Fibroblast of pulmonary artery (primary cell): ENCODE measurements around the gene EEF1AKMT1.

Source experiments
- DNase-seq: peaks from one replicate; pipeline ENCODE4 v3.0.0-alpha.2; 2010; ENCODE audit warnings: low read depth
- H3K4me3 ChIP-seq: replicated peaks from 2 replicates; pipeline ENCODE4 v1.5.1; 2011; ENCODE audit warnings: low read depth, mild to moderate bottlenecking, control low read depth, low read length, moderate library complexity
- CTCF ChIP-seq: IDR thresholded peaks from 2 replicates; pipeline ENCODE4 v1.5.1; 2011; ENCODE audit warnings: mild to moderate bottlenecking, control low read depth, low read length, inconsistent platforms; ENCODE audit errors: missing control alignments

EEF1AKMT1 gene

GRCh38 chr13:20719783-20720182, 54.0 kb downstream of the EEF1AKMT1 start:
- TF ChIP-seq CTCF, result no peak
- no peak overlapping the region for H3K4me3 ChIP-seq
- no peak for DNase-seq

- no peak overlapping the region for H3K4me3 ChIP-seq
- no peak for TF ChIP-seq CTCF
- DNase-seq, result no peak
Observed at GRCh38 chr13:20718958-20719566, 54.7 kb downstream of the EEF1AKMT1 start.

GRCh38 chr13:20717581-20718542, 55.9 kb downstream of the EEF1AKMT1 start:
- no peak overlapping the region for H3K4me3 ChIP-seq
- no peak for DNase-seq
- TF ChIP-seq CTCF, result no peak

GRCh38 chr13:20716951-20717350, 56.8 kb downstream of the EEF1AKMT1 start:
- TF ChIP-seq CTCF, result no peak

GRCh38 chr13:20715330-20715712, 58.4 kb downstream of the EEF1AKMT1 start:
- DNase-seq, result no peak
- H3K4me3 ChIP-seq, result no peak overlapping the region
- no peak for TF ChIP-seq CTCF

More at GRCh38 chr13:20716951-20717350, 56.8 kb downstream of the EEF1AKMT1 start:
- no peak for DNase-seq
- no peak overlapping the region for H3K4me3 ChIP-seq

- TF ChIP-seq CTCF, result no peak
- peak overlapping the region; percentile 25 for H3K4me3 ChIP-seq
- DNase-seq, result peak; percentile 79
Observed at GRCh38 chr13:20714563-20715329, 59.0 kb downstream of the EEF1AKMT1 start.
